GM18517 (cell line): Measurements from ENCODE around the gene LTO1.
"Not testable (repeated sequence)": the region's sequence is repeated elsewhere in the genome, so short reads cannot be mapped to it uniquely, and the experiment has no call there.

Experiments used
- ATAC-seq: cut with Tn5 transposase; IDR thresholded peaks from one replicate; pipeline ENCODE4 v1.9.1; 2021; ENCODE audit warnings: mild to moderate bottlenecking, moderate library complexity; ENCODE audit not compliant: unreplicated experiment

LTO1 gene

DNA sequence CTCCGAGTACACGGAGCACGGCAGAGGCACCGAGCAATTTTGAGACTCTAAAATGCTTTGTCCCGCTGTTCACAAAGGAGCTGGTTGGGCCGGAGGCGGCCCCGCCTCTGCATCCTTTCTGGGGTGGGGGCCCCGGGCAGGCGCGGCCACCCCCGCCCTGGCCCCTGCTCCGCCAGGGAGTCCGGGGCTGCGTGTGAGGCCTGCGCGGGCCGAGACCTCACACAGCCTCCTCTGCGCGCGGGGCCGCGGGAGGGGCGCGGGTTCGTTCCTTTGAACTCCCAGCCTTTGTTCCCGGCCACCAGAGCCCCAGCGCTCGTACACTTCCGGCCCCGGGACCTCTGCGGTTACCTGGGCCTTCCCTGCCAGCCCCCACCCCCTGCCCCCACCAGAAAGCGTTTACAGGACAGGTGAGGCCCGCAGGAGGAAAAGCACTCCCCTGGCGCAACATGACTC lies 27.1 kb upstream of the LTO1 start:
- ATAC-seq = no peak

GRCh38 chr11:69700278-69701140 lies 25.4 kb upstream of the LTO1 start:
- ATAC-seq = no peak

DNA sequence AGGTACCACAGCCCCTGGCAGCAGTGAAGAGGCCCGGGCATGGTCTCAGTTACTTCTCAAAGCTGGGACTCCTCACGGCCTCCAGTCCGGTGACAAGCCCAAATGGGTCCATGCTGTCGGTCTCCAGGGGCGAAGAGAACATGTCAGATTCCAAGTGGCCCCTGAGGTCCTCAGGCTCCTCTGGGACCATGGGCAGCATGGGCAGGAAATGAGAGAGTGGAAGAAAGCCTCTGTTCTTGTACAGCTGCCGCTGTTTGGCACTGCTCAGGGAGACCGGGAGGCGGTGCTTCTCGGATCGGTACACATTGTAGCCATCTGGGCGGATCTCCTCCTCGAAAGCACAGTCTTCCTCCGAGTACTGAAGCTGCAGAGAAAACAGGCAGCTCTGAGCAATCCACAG lies 24.1 kb upstream of the LTO1 start:
- no peak for ATAC-seq

GRCh38 chr11:69698362-69698761 lies 23.2 kb upstream of the LTO1 start:
- ATAC-seq = no peak

DNA sequence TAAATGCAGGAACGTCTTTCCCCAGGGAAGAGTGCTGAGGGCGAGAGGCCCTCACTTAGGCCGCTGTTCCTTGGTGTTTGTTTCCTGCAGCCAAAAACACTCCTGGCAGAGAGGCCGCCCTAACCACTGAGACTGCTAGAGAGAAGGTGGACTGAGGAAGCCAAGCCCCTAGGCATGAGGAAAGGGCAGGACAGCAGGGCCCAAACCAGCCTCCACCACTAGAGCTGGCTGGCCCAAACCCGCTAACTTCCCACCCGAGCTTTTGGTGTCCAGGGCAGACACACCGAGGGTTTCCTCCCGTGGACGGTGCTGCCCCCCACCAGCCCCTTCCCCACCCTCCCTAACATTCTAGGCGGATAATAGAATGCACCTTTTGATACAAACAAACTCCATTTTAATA lies 22.7 kb upstream of the LTO1 start:
- no peak for ATAC-seq

GRCh38 chr11:69697469-69697843 lies 22.3 kb upstream of the LTO1 start:
- ATAC-seq = no peak

DNA sequence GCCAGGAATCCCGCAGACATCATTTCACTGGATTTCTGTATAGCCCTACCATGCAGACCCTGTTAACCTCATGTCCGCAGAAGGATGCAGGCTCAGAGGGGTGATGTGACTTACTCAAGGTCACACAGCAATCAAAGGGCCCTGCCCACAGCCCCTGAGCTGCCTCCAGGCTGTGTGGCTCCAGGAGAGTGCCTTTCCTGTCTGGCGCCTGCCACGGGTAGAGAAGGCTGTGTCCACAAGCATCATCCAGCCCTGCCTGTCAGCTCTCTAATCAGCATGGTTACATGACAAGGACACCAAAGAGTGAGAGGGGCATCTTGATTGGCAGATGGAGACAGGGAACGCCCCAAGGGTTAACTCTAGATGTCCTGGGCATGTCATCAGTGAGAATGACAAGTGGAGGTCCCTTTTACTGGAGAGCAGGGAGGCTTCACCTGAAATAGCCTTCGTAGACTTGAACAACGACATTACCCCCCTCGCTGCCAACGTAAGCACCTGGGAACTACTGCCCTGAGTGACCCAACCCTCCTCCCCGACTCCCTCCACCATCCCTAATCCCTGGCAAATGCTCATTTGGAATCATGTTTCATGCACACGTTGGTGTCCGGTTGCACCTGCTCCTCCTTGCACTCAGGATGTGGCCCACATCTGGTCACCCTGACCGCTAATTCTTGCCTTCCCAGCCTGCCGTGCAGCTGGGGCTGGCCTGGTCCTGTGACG lies 21.8 kb upstream of the LTO1 start:
- no peak for ATAC-seq

DNA sequence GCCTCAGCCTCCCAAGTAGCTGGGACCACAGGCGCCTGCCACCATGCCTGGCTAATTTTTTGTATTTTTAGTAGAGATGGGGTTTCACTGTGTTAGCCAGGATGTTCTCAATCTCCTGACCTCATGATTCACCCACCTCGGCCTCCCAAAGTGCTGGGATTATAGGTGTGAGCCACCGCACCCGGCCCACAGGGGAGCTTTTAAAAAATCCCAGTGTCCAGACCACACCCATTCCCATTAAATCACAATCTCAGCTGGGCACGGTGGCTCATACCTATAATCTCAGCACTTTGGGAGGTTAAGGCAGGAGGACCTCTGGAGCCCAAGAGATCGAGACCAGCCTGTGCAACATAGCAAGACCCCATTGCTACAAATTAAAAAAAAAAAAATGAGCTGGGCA lies 20.8 kb upstream of the LTO1 start:
- not testable (repeated sequence) for ATAC-seq

GRCh38 chr11:69695581-69695980 lies 20.4 kb upstream of the LTO1 start:
- no peak for ATAC-seq

DNA sequence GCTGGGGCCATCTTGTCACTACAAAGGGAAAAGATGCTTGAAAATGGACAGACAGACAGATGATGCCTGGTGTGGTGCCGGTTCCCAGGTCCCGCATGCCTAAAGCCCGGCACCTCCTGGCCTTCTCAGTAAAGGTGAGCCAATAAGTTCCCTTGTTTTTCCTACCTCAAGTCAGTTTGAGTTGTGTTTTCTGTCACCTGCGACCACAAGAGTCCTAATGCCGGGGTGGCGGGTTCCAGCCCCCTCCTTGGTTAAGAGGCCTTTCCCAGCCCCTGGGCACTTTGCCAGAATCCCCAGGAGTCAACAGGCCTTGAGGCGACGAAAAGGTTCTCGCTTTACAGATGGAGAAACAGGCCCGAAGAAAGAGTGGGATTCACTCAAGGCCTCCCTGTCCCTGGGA lies 19.6 kb upstream of the LTO1 start:
- no peak for ATAC-seq

- no peak for ATAC-seq
Measured at GRCh38 chr11:69692422-69692821, 17.3 kb upstream of the LTO1 start.

DNA sequence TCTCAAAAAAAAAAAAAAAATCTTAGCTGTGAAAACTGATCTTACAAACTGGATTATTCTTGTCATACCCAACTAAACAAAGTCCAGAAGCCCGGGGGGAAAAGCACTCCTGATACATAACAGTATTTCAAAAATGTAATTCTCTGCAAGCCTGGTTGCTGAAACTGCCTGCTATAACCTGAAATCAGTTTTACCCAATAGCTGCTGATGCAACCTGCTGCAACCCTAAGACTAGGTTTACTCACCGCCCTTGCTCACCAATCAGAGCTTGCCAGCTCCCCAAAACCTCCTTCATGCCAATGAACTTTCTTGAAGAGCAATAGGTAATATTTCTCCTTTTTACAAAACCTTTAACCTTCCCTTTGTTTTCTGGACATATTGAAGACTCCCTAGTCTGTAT lies 16.3 kb upstream of the LTO1 start:
- no peak for ATAC-seq

GRCh38 chr11:69689484-69690319 lies 14.5 kb upstream of the LTO1 start:
- ATAC-seq = no peak

DNA sequence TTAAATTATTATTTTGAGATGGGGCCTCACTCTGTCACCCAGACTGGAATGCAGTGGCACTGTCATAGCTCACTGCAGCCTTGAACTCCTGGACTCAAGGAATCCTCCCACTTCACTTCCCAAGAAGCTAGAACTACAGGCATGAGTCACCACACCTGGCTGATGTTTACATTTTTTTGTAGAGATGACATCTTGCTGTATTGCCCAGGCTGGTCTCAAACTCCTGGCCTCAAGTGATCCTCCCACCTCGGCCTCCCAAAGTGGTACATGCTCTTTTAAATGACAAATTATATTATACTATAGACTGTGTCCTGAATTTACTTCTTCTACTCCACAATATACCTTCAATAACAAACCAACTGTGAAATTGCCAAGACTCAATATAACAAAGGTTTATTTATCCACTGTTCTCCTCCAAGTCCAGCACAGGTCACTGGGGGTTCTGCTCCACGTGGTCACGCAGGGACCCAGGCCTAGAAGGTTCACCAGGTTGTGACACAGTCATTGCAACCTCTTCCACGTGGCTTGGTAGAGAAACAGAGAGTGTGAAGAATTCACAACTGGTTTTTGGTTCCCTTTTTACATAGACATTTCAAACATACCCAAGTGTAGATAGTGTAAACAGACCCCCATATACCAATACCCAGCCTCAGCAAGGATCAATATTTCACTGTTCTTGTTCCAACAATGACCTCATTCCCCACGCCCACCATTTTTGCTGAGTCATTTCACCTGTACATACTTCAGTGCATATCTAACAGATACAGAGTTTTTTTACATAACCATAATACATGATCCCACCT lies 13.0 kb upstream of the LTO1 start:
- ATAC-seq = not testable (repeated sequence)

DNA sequence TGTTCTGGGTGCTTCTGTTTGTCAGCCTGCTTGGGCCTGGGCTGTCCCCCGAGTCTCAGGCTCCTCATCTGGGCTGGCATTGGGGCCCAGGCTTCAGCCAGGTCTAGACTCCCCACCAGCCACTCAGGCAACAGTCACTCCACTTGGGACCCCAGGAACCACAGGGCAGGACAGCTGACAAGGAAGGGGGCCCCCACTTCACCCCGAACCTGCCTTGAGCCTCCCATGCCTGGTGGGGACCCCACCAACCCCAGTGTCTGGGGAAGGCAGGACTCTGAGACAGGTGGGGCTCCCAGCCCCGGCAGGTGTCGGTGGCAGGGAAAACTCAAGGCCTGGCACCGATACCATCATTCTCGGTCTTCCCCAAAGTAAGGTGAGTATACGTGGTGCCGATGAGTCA lies 11.7 kb upstream of the LTO1 start:
- no peak for ATAC-seq

DNA sequence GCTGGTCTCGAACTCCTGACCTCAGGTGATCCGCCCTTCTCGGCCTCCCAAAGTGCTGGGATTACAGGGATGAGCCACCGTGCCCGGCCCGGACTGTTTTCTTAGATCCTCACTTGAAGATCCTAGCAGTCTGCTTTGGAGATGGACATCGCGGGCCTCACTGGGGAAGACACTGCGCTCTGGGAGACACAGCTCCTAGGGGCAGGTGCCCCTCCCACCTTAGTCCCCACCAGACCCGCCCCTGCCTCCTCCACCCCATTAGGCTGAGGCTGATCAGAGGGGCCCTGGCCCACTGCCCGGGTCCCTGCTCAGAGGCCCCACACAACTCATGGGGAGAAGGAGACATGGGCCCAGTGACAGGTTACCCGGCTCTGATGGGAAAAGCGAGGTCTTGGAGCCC lies 11.3 kb upstream of the LTO1 start:
- no peak for ATAC-seq

DNA sequence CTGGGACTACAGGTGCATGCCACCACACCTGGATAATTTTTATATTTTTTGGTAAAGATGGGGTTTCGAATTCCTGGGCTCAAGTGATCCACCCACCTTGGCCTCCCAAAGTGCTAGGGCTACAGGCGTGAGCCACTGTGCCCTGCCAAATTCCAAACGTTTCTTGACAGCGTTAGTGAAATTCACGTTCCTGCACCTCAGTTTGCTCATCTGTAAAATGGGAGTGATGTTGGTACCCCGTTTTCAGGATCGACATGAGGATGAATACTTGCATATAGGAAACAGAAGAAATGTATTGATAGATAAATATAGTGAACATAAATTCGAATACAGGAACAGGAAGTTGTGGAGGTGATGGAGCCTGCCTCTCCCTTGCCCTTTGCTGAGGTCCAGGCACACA lies 10.2 kb upstream of the LTO1 start:
- ATAC-seq = no peak

GRCh38 chr11:69684651-69685050 lies 9.5 kb upstream of the LTO1 start:
- ATAC-seq = no peak

GRCh38 chr11:69683764-69684333 lies 8.7 kb upstream of the LTO1 start:
- ATAC-seq = no peak

- no peak for ATAC-seq
Measured at GRCh38 chr11:69682681-69683326, 7.7 kb upstream of the LTO1 start.
